Limb (tissue), 2 donors: ENCODE data around the gene FARS2.

Experiments used
- DNase-seq, 2 donors: peaks; one replicate each; pipeline ENCODE4 v3.0.0-alpha.2; 2016; ENCODE audit errors: extremely low spot score in 2 of 2

Gene FARS2

DNA sequence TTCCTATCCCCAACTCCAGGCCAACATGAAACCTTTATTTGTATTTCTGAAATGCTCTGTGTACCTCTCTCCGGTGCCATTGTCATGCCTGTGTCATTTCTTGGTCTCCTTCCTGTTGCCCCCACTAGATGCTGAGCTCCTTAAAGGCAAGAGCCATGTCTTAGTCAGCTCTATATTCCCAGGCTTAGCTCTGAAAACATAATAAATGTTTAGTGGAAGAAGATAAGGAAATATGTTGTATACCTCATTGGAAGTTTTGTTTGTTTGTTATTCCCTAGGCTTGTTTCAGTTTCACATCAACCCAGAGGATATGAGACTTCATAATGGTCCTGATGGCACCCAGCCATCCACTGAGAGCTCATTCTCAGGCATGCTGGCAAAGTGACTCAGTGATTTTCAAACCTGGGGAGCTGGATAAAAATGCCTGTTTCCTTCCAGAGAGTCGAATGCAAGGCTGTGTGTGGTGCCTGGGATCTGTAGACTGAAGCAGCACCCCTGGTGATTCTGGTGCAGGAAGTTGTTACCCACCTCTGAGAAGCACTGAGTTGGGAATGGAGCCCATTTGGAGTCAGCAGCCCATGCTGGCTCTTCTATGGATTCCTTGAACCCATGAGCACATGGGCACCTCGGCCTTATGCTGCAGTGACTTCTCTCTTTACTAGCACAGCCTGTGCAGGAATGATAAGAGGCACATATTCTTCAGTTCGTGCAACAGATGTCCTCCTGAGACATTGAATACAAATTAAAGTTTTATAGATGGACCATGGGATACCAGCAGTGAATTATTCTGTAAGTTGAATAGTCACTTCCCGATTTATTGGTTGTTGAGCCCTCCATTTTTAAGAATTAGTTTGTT is 205.2 kb downstream of the FARS2 start:
- no peak for DNase-seq

DNA sequence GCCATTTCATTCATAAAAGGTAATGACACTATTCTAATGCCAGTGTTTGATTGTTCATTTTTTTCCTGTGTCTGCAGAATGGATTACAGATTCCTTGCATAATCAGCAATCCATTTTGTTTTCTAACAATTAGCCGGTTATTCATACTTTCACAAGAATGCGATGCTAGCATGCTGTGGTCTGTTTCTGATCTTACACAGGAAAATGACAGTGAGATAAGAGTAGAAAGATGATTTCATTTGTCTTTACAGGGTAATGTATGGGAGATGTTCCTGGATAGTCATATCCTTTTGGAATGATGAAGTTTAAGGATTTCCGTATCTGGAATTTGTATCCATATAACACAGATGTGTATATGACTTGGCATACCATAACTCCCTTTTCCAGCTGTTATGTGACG is 207.3 kb downstream of the FARS2 start:
- DNase-seq: no peak

DNA sequence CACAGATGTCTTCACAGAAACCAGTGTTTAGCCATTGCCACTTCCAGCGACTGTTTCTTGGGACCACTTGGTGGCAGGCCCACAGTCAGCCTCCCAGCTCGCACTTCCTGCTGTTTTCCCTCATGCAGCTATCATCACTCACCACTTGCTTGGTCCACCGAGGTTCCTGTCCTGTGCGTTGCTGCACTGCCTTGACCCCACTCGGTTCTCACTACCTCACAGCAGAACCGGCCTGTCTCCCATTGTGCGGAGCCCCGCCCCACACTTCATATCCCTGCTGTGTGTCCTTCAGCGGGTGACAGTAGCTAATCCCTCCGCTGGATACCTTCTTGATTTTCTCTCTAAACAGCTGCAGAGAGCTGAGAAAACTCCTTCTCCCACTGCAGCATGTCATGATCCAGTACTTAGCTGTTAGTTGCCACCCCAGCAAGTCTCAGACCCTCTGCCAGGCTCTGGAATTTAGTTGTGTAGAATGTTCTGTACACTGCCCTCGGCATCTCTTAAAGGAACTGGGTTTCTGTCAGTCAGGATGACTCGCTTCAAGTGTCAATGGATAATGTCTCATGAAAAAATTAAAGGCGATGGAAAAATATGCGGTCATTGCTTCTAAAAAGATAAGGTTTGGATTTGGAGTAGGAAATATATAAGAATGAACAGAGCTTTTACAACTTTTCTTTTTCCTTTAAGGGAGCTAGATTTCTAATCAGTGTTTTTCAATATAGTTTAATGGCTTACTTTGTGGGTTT is 208.0 kb downstream of the FARS2 start:
- no peak for DNase-seq

DNA sequence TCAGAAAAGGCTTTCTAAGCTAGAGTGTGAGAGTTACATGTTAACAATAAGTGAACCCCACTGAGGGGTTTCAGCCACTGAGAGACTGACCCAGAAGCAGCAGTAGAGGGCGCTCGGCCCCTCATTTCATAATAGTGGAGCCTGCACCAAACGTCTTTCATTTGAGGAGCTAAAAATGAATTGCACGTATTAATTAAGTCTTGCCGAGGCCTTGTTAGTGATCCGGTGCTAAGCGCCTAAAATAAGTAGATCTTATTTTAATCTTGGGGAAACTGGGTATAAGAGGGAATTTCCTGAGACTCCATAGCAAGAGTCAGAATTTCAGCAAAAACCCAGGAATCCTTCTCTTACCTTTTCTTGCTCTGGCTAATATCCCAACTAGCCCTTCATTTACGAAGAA is 209.7 kb downstream of the FARS2 start:
- peak; percentile 76 to 80 for DNase-seq

DNA sequence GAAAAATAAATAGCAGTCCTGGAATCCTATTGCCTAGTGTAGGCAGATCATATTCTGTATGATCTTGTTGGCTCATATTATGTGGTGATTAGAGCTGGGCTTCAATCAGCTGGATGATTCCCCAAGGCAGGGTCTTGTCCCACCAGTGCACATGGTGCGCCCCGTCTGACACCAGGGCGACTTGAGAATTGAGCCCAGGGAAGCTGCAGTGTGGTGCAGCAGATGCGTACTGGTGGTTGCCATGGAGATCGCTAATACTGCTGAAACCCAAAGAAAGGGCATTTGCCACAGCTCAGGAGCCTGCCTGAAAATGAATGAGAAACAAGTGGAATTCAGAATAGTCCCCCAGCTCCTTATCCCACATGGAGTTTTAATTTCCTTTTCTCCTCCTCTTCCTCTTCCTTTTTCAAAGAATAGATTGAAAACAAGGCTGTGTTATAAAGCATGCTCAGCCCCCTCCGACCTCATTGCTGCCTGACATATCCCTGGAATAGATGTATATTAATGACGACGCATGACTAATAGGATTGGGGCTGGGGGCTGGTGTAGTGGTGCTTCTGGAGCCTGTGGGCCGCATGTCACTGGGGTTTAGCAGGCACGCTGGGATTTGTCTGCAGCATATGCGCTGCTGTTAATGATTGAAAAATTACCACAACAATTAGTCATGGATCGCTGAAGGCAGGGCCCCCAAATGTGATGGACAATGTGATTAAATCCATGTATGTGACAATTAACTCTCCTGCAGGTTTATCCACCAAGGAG is 210.5 kb downstream of the FARS2 start:
- DNase-seq: peak; percentile 34 to 58

DNA sequence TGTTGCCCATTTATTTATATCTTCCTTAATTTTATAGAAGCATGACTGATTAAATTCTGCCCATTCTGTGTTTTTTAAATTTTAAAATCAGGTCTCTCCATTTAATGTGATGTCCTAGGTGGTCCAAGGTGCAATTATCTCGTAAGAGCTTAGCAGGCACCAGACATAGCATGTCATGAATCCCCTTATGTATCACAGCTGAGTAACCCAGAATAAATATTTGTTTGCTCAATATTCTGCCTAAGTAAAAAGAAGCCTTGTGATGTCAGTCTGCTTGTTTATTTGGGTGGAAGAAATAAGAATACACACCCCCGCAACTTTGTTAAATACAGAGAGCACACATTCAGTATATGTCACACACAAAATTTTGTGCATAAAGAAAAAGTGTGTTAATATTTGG is 211.3 kb downstream of the FARS2 start:
- no peak for DNase-seq

DNA sequence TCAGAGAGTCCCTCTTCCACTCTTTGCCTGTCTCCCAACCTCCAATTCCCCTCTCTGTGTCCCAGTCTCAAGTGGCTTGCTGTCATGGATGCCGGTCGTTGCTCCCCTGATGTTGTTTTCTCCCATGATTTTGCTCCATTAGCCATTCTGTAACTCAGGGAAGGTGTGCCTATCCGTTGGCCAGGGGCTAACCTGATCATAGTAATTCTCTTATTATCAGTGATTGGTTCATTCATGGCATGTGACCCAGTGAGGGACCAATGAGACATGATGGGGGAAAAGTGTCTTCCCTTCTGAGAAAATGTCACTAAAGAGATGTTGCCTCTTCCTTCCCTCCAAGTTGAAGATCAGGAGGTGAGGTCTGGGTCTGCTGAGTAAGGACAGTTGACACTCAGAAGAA is 214.5 kb downstream of the FARS2 start:
- no peak for DNase-seq

DNA sequence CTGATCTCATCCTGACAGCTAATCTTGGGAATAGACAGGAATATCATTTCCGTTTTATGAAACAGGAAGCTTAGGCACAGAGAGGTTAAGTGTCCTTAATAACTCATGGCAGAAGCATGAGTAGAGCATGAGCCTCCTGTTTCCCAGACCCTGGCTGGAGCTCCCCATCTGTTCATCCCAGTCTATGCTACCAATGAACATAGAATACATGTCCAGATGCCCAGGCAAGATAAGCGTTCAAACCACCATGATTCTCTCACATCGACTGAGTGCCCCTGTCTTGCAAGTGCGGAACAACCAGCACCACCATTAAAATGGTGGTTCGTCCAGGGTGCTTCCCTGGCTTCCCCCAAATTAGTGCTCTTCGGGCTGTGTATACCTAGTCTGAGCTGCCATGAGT is 217.1 kb downstream of the FARS2 start:
- DNase-seq: no peak

DNA sequence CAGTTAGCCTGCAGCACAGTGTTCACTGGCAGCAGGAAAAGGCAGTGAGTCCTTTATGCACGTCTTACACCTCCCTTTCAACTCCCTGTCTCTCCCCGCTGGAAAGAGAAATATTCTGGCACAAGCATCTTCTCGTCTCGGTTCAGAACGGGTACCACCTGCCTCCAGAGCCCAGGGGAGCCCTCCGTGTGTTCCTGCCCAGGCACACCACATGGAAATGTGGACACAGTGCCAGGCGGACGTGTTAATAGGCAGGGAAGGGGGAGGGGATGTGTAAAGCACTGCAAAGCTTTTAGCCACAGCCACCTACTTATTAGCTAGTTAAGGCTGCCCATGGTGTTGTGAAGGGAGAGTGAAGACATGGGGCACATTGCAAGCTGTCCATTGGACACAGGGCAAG is 219.7 kb downstream of the FARS2 start:
- DNase-seq: peak in 1 of 2 donors; percentile 74

DNA sequence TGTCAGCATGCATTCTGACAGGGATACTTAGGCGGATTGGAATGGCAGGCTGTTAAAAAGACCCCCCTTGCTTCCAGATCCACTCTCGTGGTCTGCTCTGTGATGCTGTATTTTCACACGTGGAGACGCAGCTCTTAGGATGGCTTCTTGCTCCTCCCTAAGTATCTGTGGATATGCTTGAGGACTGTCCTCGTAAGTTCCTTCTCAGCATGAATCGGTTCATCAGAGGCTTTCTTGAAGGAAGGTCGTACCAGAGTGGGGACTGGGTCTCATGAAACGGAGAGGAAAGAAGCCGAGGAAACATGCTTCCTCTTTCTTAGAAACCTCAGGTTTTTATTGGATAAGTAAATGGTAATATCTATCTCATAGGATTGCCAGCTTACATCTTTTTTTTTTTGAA is 220.4 kb downstream of the FARS2 start:
- no peak for DNase-seq

DNA sequence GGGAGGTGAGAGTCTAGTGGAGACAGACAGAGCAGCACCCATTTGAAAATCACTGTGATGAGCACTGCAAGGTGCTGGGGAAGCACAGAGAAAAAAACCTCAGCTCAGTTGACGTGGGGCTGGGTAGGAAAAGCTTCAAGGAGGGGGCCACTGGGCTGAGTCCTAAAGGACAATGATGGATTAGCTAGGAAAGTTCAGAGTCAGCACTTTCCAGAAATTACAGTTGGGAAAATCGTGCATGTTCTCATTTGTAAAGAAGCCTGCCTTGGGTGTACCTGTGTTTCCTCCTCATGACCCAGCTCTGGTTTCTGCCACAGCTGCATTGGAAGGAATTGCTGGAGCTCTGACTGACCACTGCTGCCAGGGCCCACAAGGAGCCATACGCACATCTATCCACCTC is 221.3 kb downstream of the FARS2 start:
- no peak for DNase-seq

DNA sequence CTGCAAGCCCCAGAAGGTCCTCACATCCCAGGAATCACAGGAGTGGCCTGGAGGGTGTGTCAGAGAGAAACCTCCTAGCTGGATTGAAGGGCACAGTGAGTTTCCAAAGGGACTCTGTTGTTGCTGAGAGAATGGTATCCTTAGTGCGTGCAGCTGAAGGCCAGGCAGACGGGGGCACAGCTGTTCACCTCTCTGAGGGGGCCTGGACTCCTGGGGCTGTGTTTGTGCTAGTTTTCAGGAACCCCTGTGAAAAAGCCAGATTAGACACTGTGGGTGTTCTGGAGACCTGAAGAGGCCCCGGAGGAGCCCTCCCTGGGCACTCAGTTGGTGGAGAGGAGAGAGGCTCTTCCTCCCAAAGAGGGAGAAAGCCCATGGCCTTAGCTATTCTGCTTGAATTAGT is 223.4 kb downstream of the FARS2 start:
- no peak for DNase-seq

DNA sequence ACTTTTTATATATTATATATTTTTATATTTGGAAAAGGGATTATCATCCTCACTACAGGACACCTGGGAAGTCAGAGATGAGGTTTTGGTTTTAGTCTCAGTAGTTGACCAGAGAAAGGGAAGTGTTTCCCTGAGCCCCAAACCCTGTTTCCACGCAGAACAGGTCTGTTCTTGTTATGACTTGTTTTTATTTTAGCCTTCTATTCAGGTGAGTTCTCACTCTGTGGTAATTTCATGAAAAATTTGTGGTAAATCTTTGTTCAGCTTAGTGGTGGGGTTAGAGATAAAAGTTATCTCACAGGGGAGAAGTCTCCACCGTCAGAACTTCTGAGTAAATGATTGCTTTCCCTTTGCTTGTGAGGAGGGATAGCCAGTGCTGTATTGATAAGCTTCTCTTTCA is 224.9 kb downstream of the FARS2 start:
- no peak for DNase-seq

DNA sequence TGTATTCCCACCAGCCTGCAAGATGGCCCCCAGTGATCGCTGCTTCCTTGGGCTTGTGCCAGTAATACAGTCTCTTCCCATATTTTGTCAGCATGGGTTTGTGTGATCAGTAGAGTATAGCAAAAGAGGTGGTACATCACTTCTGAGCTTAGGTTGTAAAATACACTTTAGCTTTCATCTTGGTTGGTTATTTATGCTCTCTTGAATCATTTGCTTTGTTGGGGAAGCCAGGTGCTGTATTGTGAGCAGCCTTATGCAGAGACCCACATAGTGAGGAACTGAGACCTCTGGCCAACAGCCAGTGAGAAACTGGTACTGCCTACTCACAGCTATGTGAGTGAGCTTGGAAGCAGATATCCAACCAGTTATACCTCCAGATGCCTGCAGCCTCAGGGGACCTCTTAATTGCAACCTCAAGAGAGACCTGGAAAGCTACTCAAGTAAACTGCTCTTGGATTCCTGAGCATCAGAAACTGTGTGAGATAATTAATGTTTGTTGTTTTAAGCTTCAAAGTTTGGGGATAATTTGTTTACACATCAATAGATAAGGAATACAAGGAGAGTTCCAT is 229.3 kb downstream of the FARS2 start:
- no peak for DNase-seq

DNA sequence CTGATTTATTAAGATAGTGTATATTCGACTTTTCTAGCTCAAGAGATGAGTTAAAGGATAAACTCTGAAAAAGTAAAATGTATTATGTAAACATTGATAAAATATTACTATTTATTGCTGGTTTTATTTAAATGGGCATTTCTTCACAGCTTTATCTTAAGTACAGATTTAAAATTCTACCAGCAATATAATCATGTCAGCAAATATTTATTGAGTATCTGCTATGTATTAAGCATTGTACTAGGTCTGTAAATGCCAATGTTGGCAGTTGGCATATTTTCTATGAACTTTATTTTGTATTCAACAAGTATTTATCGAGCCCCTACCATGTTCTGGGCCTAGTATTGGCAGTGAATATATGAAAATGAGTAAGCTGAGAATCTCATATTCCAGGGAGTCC is 231.0 kb downstream of the FARS2 start:
- DNase-seq: no peak

DNA sequence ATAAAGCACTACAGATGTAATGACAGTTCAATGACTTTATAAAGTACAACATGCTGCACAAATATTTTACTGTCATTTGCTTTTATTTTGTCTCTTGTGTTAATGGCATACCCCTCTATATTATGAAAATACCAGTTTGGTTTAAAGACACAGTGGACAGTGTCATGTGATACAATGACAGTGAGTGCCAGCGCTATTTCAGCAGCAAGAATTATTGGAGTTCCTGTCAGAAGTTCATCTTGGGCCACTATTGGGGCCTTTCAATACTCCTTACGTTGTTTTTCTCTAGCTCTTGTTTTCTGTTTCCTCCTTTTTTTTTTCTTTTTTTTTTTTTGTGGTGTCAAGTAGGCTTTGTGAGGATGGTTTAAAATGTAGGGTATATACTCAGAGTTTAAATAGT is 232.5 kb downstream of the FARS2 start:
- DNase-seq: no peak

DNA sequence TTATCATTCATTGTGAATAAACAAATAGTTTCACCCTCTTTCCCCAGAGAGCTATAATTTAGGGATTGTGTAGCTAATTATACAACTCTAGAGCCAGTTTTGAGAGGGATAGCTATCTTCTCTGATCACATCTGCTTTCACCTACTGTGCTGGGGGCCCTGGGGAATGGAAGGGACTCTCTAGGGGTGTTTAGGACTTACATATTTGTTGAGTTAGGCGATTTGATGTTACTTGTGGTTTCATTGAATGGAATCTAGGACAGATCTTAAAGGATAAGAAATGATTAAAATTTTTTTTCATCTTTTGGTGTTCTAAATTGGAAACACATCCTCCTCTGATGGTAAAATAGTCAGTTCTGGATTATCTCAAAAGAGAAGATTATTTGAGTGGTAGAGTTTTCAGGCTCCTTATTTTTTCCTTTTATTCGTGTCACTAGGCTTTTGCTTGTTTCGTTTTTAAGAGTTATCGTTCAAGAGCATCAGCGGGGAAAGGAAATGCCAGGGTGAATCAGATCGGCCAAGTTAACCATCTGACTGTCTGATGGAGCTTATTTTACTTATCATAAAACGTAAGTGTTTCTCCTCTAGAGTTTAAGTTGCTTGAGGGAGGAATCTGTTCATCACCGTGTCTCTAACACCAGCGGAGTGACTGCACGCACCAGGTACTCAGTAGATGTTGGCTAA is 236.7 kb downstream of the FARS2 start:
- no peak for DNase-seq

DNA sequence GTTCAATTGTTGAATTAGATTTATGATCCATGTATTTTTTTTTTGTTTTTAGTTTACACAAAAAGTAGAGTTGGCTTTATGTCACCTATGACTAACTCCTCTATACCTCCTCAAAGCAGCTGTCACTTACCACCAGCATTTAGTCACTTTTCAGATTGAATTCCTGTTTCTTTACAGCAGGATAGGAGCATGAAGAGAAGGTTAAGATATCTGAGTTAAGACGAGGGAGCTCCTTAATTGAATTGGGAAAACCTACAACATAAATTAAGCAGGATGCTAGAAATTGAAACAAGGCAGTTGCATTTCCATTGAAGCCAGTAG is 237.2 kb downstream of the FARS2 start:
- no peak for DNase-seq

DNA sequence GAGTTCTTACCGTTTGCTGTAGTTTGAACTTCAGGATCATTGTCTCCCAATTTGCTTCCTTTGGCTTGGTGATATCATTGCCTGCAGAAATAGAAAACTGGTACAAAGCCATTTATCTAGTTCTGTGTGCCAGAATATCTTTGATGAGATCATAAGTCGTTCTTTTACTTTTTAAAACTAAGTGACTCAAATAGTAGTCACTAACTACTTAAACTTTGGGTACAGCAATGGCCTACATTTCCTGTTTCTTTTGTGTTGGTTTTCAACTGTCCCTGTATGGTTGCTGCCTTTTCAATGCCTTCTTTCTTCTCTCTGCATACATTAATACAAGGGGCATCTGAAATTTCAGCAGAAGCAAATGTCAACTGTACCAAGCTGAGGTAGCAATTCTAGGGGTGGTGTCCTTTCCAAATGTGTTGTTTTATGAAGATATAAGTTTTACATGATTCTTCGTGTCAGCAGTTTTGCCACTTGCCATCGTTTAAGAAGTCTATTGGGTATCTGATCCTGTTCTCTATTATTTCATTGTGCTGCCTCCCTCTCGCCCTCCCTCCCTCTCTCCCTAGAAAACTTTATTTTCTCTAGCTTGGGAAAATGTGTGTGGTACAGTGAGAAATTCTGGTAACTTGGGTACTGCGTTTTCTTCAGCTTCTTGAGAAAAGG is 238.5 kb downstream of the FARS2 start:
- no peak for DNase-seq

DNA sequence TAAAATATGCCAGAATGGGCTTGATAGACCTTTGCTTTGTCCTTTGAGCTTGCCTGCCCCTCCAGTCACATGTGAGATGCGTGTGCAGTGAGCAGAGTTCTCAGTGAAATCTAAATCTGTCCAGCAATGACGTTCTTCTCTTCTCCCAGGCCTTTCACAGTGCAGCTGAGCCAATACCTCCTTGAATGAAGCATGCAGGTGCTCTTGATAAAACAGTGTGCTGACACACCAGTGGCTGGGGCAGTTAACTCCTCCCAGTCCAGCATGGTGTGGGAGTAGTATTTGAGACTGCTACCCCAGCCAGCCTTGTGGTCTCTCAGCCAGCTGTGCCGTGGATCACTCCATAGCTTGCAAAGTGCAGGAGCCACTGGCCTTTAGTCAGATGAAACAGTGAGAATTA is 240.5 kb downstream of the FARS2 start:
- no peak for DNase-seq

DNA sequence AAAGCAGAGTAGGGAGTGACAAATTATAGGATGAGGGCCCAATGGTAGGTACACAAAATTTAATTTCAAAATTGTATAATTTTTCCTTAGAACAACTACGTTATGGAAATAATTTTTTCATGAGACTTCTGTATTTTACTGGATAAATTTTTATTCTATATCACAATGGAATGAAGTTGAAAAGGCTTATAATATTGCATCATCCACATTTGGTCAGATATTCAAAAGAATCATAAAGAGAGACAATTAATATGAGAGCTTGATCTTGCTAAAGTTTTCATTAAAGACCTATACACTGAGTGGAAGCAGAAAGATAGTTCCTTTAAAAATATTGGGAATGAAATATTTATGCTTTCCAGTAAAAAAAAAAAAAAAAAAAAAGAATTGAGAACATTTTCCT is 242.8 kb downstream of the FARS2 start:
- DNase-seq: no peak
